Breast epithelium (tissue), 3 donors: ENCODE data around the gene OSBPL10.

Source experiments
- POLR2A ChIP-seq: fragments of 450-650 bp; IDR thresholded peaks from one replicate; pipeline ENCODE4 v1.6.1; 2016; ENCODE audit warnings: antibody characterized with exemption, mild to moderate bottlenecking, moderate library complexity
- POLR2AphosphoS5 ChIP-seq, 3 donors: sonication (generic); formaldehyde crosslinking; IDR thresholded peaks; one replicate each; pipeline ENCODE4 v1.6.1; 2017; ENCODE audit warnings: antibody characterized with exemption in 3 of 3

DNA sequence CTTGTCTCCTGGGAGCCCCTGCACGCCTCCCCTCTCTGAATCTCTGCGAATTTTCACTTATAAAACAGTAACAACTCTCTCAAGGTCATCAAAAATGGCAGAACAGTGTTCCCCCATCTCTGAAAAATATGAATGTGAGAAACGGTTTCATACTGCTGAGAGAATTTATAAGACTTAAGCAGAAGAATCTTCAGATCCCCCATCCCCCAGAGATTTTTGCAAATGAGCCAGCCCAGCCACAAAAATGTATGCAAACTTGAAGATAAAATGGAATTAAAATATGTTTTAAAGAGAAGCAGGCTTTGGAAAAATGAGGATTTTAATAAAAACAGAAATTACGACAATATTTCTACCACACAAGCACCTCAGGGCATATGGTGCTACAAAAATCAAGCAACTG is 275.3 kb downstream of the OSBPL10 start:
- no peak for TF ChIP-seq POLR2AphosphoS5 (IDR thresholded peaks at IDR 0.05)
- no peak for TF ChIP-seq POLR2A
